Skeletal muscle cell (primary cell): ENCODE data around the gene SIGLEC9.
A peak's percentile ranks its signal among the peaks of the same experiment; 100 is the strongest.

Experiments used
- DNase-seq: peaks from one replicate; pipeline ENCODE4 v3.0.0-alpha.2; 2010; ENCODE audit warnings: low read depth
- H3K4me3 ChIP-seq: 2 replicates; pipeline ENCODE4 v1.5.1; 2011; ENCODE audit warnings: low read depth, mild to moderate bottlenecking, control low read depth, low read length, moderate library complexity

The SIGLEC9 gene

GRCh38 chr19:51094696-51095279, 29.9 kb upstream of the SIGLEC9 start:
- H3K4me3 ChIP-seq: no peak overlapping the region
- DNase-seq: no peak

- DNase-seq: no peak
- no peak overlapping the region for H3K4me3 ChIP-seq
Observed at GRCh38 chr19:51096473-51097165, 28.1 kb upstream of the SIGLEC9 start.

DNA sequence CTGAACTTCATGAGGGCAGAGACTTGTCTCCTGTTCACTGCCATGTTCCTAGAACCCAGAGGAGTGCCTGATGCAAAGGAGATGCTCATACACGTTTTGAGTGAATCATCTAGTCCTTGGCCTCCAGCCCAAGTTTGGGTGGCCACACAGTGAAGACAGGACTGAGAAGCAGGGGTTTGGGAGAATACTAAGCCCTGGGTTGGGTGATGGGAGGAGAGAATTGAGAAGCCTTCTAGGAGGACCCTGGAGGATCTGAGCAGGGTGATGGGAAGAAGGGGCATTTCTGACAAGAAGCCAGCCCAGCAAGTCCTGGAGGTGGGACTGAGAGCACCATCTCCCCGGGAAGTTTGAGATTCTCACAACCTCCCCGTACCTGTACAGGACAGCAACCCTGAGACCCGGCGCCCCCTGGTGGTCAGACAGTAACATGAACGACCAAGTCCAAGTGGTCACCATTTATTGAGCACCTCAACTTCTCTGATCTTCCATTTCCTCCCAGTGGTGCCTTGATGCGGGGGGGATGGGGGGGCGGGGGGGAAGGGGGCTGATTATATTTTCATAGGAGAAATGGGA, 27.5 kb upstream of the SIGLEC9 start:
- H3K4me3 ChIP-seq: no peak overlapping the region
- DNase-seq: peak; percentile 22

- no peak for DNase-seq
- no peak overlapping the region for H3K4me3 ChIP-seq
Observed at GRCh38 chr19:51097796-51098195, 26.9 kb upstream of the SIGLEC9 start.

- H3K4me3 ChIP-seq: no peak overlapping the region
- DNase-seq: no peak
Observed at GRCh38 chr19:51098365-51099046, 26.2 kb upstream of the SIGLEC9 start.

- no peak for DNase-seq
- no peak overlapping the region for H3K4me3 ChIP-seq
Observed at GRCh38 chr19:51099047-51099382, 25.7 kb upstream of the SIGLEC9 start.

DNA sequence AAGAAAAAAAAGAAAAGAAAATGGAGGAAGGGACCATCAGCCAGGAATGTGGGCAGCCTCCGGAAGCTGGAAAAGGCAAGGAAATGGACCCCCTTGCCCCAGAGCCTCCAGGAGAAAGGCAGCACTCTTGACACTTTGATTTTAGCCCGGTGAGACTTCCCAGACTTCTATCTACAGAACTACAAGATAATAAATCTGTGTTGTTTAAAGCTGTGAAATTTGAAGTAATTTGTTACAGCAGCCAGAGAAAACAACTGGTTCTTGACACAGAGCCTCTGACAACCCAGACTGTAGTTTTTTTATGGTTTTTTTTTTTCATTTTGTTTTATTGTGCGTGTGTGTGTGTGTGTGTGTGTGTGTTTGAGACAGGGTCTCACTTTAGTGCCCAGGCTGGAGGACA, 24.1 kb upstream of the SIGLEC9 start:
- H3K4me3 ChIP-seq: no peak overlapping the region
- no peak for DNase-seq

DNA sequence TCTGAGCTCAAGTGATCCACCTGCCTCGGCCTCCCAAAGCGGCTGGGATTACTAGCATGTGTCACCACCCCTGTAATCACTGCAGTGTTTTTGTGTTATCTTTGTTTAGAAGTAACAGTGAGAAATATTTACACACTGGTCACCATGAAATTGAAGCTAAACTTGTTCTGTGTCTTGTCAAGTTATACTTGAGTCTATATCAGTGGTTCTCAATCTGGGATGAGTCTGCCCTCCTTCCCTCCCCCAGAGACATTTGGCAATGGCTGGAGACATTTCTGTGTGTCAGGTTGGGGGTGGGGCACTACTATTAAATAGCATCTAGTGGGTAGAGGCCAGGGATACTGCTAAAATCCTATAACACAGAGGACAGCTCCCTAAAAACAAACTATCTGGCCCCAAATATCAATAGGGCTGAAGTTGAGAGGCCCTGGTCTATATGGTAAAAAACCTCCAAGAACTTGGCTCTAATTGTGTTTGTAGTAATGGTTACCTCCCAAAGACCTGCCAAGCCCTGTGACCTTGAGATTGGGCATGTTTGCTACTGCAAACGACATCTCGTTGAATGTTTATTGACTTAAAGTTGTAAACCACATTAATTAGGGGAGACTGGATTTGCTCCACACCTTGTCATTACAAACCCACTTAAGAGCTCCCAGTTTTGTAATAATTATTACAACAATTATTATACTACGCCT, 23.4 kb upstream of the SIGLEC9 start:
- no peak overlapping the region for H3K4me3 ChIP-seq
- DNase-seq: no peak

- no peak overlapping the region for H3K4me3 ChIP-seq
- no peak for DNase-seq
Observed at GRCh38 chr19:51102991-51103390, 21.7 kb upstream of the SIGLEC9 start.

- no peak overlapping the region for H3K4me3 ChIP-seq
- DNase-seq: no peak
Observed at GRCh38 chr19:51103926-51104341, 20.8 kb upstream of the SIGLEC9 start.

- no peak for DNase-seq
- H3K4me3 ChIP-seq: peak overlapping the region; percentile 59
Observed at GRCh38 chr19:51107406-51108065, 17.2 kb upstream of the SIGLEC9 start.

DNA sequence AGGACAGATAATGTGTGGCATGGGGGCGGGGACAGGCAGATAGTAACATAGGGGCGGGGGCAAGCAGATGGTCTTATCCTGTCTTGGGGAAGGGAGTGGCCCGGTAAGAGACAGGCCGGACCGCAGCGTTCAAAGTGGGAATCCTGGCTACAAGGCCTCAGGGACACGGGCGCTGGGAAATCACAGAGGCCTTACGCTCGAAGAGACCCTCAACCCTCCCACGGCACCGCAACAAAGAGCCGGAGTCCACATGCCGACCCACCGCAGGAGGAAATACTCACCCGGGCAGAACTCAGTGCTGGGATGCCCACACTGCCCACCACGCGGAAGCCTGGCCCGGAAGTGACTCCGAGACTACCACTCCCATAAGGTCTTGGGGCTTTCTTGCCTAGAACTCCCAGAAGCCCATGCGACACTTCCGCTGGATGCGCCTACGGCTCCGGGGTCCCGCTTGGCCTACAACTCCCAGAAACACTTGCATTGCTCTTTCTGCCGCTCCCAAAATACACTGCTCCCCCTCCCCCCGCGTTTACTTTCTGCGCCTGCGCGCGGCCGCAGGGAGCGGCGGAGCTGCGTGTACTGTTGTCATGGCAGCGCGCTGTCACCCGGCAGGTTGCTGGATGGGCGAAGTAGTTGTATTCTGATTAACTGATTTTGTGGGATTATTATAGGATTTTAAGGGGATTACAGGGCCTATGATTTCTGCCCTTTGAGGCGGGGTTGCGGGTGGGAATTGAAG, 16.5 kb upstream of the SIGLEC9 start, which contains the start of gene CTU1:
Gene CTU1, minus strand, starts transcription at position 344 of the 739 bp plus-strand sequence. CDS start 3,840 bp downstream, outside the sequence.
- peak; percentile 97 for DNase-seq
- H3K4me3 ChIP-seq: peak within 1 kb of the TSS; percentile 59

DNA sequence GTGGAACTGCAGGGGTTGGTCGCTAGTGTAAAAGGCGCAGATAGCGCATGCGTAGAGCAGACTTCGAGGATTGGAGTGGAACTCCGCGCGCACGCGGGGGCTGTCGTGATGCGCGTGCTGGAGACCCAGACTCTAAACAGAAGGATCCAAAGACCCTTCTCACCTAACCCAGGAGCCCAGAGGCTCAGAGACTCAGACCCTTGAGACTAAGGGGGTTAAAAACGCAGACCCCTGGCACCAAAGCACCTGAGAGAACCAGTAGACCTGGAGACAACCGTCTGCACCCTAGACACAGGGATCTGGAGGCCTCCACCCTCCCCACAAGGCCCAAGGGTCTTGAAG, 15.9 kb upstream of the SIGLEC9 start:
- peak overlapping the region; percentile 59 for H3K4me3 ChIP-seq
- DNase-seq: no peak

DNA sequence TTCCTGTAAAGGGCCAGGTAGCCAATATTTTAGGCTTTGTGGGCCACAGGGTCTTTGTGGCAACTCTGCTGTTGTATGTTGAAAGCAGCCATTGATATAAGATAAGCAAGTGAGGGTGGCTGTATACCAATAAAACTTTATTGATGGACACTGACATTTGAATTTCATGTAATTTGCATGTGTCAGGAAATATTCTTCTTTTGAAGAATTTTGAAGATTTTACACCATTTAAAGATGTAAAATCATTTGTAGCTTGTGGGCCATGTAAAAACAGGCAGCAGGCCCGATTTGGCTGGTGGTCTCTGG, 14.1 kb upstream of the SIGLEC9 start:
- H3K4me3 ChIP-seq: no peak overlapping the region
- DNase-seq: no peak

DNA sequence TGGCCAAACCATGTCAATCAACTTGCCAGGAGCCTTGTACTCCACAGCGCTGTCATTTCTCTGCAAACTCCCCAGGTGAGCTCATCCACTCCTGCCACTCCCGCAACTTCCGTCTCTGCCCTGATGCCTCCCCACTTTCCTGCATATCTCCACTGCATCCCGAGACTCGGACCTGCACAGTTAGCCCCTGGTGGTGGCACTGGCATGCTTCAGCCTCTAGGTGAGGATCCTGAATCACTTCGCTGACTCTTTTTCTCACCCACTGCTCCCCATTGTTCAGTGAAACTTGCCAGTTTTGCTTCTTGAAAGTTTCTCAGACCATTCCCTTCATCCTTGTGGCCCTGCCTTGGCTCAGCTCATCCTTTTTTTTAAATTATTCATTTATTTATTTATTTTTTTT, 13.1 kb upstream of the SIGLEC9 start:
- DNase-seq: no peak
- no peak overlapping the region for H3K4me3 ChIP-seq

GRCh38 chr19:51114087-51114729, 10.5 kb upstream of the SIGLEC9 start:
- no peak for DNase-seq

GRCh38 chr19:51116736-51117286, 7.9 kb upstream of the SIGLEC9 start:
- H3K4me3 ChIP-seq: no peak overlapping the region
- no peak for DNase-seq

More at GRCh38 chr19:51114087-51114729, 10.5 kb upstream of the SIGLEC9 start:
- no peak overlapping the region for H3K4me3 ChIP-seq

DNA sequence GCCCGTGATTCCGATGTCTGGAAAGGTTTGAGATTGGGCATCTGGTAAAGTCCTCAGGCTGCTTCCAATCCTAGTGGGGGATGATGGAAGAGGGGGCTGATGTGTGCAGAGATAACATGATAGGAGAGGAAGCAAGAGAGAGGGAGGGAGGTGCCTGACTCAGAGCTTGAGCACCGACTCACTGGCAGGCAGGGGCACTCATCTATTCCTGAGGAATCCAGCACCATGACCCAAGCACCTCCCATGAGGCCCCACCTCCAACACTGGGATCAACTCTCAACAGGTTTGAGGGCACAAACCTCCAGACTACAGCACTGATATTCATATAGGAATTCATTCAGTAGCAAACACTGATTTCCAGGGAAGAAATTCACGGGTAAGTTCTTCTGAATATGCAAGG, 5.6 kb upstream of the SIGLEC9 start:
- H3K4me3 ChIP-seq: no peak overlapping the region
- no peak for DNase-seq
